NCI-H1092 treated with DMSO at 0.1 percent for 48 hours (cell line): ENCODE data around the gene BCCIP.
A peak's percentile ranks its signal among the peaks of the same experiment; 100 is the strongest.

Experiments
- DNase-seq: peaks from one replicate; lab custom pipeline; 2025; lab: John Stamatoyannopoulos, UW

BCCIP gene

GRCh38 chr10:125822878-125823662 lies at the start of gene BCCIP, which contains the start of gene UROS:
Gene BCCIP (plus strand): TSS chr10:125823546. CDS start chr10:125823558, 12 bp downstream.
Gene UROS (minus strand): TSS chr10:125823258. CDS start chr10:125816499, 6,759 bp downstream.
- DNase-seq, result peak; percentile 94

DNA sequence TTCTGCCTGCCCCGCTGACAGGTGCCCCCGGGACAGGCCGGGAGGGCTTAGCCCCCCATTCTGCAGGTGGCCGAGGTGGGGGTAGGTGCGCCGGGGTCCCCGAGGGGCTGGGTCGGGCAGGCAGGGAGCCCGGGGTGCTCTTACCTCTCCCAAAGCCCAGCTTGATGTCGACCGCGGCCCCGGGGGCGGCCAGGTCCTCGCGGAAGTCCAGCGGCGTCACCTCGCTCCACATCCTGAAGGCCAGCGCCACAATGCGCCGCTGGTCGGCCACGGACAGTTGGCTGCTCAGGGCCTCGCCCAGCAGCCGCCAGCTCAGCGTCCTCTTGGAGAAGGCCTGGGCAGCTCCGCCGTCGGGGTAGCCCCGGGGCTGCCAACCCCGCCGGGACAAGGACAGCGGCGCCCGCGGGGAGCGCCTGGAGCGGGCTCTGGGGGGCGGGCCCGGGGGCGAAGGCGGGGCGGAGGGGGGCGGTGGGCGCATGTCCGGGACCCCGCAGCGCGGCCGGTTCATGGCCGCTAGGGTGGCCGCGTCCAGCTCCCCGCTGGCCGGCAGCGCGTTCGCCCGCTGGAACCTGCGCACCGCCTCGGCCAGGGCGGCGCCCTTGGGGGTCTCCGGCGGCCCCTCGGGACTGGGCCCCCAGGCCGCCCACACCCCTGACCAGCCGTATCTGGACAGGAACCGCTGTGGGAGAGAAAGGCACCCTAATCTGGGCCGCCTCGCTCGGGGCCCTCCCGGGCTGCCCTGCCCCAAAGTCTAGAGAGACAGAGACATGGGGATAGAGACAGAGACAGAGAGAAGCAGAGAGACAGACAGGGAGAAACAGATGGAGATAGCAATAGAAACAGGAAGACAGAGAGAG lies 49.4 kb upstream of the BCCIP start:
- DNase-seq, result no peak

DNA sequence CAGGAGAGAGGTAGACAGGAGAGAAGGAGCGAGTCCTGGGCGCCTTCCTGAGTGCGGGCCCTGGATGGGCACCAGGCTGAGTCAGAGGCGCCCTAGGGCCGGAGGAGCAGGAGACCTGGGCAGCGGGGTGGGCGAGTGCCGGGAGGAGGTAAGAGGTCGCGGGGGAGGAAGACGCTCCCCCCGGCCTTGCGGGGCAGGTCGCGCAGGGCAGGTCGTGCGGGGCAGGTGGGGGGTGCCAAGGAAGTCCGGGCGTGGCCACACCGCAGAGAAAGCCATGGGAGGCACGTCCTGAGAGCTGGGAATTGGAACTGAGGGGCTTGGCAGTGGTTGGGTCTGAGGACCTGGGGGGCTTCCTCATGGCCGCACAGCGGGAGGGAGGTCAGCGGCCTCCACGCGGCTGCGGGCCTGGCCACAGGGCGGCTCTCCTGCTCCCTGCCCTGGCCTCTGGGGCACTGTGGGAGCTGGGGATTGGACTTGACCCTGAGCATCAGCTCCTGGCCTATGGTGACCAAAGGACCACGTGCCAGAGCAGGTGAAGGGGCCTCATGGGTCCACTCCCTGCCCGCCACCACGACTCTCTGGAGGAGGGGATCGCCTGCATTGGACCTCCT lies 48.7 kb upstream of the BCCIP start:
- DNase-seq, result no peak

DNA sequence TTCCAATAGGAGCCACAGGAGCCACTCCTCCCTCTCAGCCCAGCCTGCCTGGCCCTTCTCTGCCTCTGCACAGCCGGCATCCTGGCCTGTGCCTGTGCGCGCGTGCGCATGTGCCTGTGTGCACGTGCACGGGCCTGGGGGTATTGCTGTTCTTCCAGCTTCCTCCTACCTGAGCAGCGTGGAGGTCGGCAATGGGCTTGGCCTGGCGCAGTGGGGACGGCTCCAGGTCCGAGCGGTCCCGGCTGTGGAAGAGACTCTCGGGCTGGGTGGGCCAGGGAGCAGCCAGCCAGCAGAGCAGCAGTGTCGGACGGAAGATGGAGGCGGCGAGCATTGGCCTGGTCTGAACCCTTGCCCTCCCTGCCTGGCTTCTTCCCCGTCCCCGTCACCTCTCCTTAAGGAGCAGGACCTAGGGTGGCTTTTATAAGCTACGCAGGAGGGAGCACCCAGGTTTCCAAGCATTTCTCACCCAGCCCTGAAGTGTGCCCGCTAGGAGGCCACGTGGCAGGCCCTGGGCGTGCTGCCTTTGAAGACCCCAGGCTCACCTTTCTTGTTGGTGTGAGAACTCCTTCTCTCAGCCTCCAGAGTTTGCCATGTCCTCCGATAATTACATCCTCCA lies 47.7 kb upstream of the BCCIP start, which contains the start of gene MMP21:
Gene MMP21, minus strand, starts transcription at position 331 of the 616 bp plus-strand sequence. Its CDS starts 0 bp downstream, at position 331.
- no peak for DNase-seq

- no peak for DNase-seq
Observed at GRCh38 chr10:125777806-125778205, 45.5 kb upstream of the BCCIP start.

- no peak for DNase-seq
Observed at GRCh38 chr10:125778556-125778955, 44.8 kb upstream of the BCCIP start.

- DNase-seq, result no peak
Observed at GRCh38 chr10:125779403-125780327, 43.7 kb upstream of the BCCIP start.

DNA sequence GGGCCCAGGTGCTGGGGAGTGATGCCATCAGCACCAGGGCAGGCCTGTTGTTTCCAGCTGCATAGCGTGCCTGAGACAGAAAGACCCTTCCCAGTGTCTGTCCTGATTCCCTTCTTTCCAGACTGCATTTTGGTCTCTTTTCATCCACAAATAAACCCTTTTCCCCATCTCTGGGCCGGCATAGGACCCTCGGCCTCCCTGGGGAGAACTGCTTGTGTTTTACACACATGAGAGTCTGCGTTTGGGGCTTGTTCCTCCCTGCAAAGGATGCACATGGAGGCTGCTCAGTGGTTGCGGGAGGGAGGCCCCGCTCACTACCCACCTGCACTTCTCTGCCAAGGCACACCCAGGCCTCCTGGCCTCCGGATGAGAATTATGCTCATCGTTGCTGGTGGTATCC lies 42.0 kb upstream of the BCCIP start:
- no peak for DNase-seq

DNA sequence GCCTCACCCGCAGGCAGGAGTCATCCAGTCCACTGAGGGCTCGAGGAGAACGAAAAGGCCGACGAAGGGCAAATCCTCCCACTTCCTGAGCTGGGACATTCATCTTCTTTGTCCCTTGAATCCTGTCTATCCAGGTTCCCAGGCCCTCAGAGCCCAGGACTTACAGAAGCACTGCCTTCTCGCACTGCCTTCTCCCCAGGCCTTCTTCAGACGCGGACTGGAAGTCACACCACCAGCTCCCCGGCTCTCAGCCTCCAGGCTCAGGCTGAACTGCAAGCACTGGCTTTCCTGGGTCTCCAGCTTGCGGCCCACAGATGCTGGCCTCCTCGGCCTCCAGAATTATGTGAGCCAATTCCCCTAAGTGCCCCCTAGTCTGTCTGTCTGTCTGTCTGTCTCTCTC lies 41.3 kb upstream of the BCCIP start:
- no peak for DNase-seq

- no peak for DNase-seq
Observed at GRCh38 chr10:125782616-125783015, 40.7 kb upstream of the BCCIP start.

DNA sequence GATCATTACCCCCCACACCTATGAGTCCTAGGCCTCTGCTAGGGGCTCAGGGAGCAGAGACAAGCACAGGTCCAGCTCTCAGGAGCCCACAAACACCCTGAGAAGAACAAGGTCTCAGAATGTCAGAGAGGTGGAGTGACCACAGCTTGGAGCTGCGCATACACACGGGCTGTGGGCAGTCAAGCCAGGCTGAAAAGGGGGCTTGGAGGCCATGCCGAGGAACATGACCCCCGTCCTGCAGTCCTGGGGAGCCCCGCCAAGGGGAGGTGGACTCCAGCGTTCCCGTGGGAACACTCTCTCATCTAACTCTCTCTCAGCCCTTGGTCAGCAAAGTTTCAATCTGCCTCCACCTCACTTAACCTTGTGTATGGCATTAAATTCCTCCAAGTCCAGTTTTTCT lies 39.9 kb upstream of the BCCIP start:
- no peak for DNase-seq

GRCh38 chr10:125783957-125784356 lies 39.4 kb upstream of the BCCIP start:
- no peak for DNase-seq

DNA sequence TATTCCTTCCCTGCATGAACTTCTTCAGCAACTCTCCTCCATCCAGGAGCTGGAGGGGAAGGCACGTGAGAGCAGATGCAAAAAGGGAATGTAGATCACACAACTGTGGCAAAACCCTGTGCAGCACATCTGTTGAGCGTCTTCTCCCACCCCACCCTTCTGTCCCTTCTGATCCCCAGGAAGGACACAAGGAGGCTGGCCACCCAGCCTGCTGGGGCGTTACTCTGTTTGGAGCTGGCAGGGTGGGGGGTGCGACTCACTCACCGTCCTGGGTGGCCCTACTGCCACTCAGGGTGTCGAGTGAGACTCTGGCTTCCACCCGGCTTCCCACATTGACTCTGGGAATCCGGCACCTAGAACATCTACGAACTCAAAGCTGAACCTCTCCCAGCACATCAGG lies 37.6 kb upstream of the BCCIP start:
- no peak for DNase-seq

GRCh38 chr10:125788156-125789034 lies 35.0 kb upstream of the BCCIP start:
- DNase-seq, result no peak

DNA sequence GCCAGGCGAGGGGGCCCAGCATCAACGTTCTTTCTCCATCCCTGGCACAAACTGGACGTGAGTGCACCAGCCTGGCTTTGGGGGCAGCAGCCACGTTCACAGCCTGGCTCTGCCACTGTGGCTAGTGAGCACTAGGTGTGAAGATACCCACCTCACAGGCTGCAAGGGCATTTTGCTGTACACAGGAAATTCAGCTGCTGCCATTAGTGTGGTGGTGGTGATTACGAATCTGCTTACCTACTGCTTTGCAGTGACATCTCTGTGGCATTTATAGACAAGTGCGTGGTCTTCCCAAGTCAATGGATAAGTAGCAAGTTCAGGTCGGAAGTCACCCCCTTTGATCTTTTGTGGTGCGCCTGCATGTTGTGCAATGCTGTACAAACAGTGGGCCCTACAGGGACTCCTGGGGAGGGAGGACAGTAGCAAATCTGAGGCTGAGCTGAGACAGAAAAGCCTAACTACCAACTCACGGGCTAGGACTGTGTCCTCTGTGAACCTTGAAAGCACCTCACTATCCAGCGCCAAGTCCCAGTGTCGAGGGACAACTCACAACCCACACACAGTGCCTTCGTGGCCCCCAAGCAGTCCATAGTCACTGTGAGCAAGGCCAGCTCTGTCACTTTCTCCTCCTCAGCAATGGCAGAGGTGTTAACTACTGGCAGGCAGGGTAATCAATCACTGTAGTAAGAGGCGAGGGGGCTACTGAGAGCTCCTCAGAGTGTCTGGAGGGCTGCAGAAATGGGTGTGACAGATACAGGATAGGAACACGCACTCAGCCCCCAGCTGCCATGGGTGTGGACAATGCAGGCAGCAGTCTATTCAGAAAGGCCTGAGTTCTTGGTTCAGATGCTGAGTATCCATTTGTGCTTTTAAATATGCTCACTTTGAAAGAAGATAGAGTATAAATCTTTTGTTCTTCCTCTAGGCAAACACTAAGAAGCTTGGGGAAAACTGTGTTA lies 30.7 kb upstream of the BCCIP start:
- DNase-seq, result no peak

DNA sequence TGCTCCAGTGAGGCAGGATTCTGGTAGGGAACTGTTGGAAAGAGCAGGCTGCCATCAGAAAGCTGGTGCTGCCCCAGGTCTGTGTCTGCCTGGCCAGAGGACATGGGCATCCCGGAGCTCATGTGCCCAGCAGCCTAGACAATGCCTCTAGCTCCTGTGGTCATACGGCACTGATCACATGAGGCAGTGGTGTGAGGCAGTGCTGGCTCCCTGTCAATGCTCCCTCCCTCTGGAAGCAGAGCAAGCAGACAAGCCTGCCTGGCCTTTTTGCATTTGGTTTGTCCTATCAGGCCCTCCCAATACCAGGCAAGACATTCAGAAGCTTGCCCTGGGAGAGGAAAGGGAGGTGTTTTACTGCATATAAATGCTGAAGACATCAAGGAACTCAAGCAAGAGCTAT lies 28.2 kb upstream of the BCCIP start:
- DNase-seq, result no peak

GRCh38 chr10:125795637-125796190 lies 27.6 kb upstream of the BCCIP start:
- DNase-seq, result no peak

DNA sequence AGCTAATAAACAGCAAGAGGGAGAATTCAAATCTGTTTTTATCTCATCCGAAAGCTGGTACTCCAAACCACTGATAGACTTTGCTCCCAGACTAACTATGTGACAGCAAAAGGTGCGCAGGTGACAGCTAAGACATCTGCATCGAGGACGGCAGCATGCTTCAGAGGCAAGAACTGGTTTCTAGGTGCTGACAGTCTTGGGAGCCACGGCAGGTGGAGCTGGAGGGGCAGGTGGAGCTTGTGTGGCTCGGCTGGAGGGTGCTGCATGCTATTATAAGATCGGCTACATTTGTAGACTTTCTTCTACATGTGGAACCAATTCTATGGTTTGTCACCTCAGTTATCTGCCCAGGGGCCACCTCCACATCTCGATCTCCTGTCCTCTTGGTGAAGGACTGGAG lies 25.9 kb upstream of the BCCIP start:
- no peak for DNase-seq
